NCI-H2107 treated with DMSO at 0.1 percent for 48 hours (cell line): ENCODE measurements around the gene KRTAP12-4.
"Not testable (repeated sequence)": the region's sequence is repeated elsewhere in the genome, so short reads cannot be mapped to it uniquely, and the experiment has no call there.

Experiments
- DNase-seq: peaks from one replicate; lab custom pipeline; 2025; ENCODE audit not compliant: unreplicated experiment; lab: John Stamatoyannopoulos, UW

KRTAP12-4 gene

GRCh38 chr21:44657635-44658540 is 3.4 kb upstream of the KRTAP12-4 start, which contains the start of gene KRTAP12-3:
Gene KRTAP12-3, plus strand, starts transcription at chr21:44657932. Its CDS starts 48 bp downstream, at chr21:44657980.
- DNase-seq = no peak

GRCh38 chr21:44656868-44657267 is 2.4 kb upstream of the KRTAP12-4 start:
- no peak for DNase-seq

GRCh38 chr21:44653656-44654575 is 543 bp downstream of the KRTAP12-4 start:
- no peak for DNase-seq

- no peak for DNase-seq
Measured at GRCh38 chr21:44653123-44653522, 1.3 kb downstream of the KRTAP12-4 start.

GRCh38 chr21:44650973-44651675 is 3.3 kb downstream of the KRTAP12-4 start:
- DNase-seq = no peak

GRCh38 chr21:44650265-44650972 is 4.0 kb downstream of the KRTAP12-4 start:
- no peak for DNase-seq

- DNase-seq = no peak
Measured at GRCh38 chr21:44649521-44650100, 4.8 kb downstream of the KRTAP12-4 start.

GRCh38 chr21:44648557-44649311 is 5.7 kb downstream of the KRTAP12-4 start:
- no peak for DNase-seq

GRCh38 chr21:44647222-44647552 is 7.3 kb downstream of the KRTAP12-4 start:
- no peak for DNase-seq

- not testable (repeated sequence) for DNase-seq
Measured at GRCh38 chr21:44646366-44647221, 7.9 kb downstream of the KRTAP12-4 start, which contains the start of gene KRTAP10-11. Gene KRTAP10-11, plus strand, starts transcription at chr21:44646414. Its CDS starts 45 bp downstream, at chr21:44646459.

- DNase-seq = no peak
Measured at GRCh38 chr21:44644878-44645277, 9.6 kb downstream of the KRTAP12-4 start.

GRCh38 chr21:44643741-44644310 is 10.6 kb downstream of the KRTAP12-4 start:
- no peak for DNase-seq

GRCh38 chr21:44640761-44641160 is 13.7 kb downstream of the KRTAP12-4 start:
- no peak for DNase-seq

GRCh38 chr21:44639331-44639655 is 15.2 kb downstream of the KRTAP12-4 start:
- DNase-seq = no peak

GRCh38 chr21:44638506-44639330 is 15.7 kb downstream of the KRTAP12-4 start:
- not testable (repeated sequence) for DNase-seq

GRCh38 chr21:44637851-44638348 is 16.6 kb downstream of the KRTAP12-4 start:
- DNase-seq = not testable (repeated sequence)
